Gastroesophageal sphincter (tissue), 4 donors: ENCODE data around the gene BTBD17. TPM values are rescaled to one million over a fixed set of nuclear protein-coding genes. Genes with fewer than 3 reads are reported as not detected.

Experiments used
- ATAC-seq: fragments of 150-250 bp; one replicate; pipeline ENCODE4 v1.9.1; 2016; ENCODE audit warnings: mild to moderate bottlenecking, moderate library complexity
- H3K27ac ChIP-seq, 4 donors: fragments of 200-600 bp; sonication (generic) in 3 of 4; 1 replicate in 3 of 4; 2 replicates in 1 of 4; pipeline ENCODE4 v1.5.1; 2016 to 2019
- H3K27me3 ChIP-seq: fragments of 200-600 bp; sonication (generic); one replicate; pipeline ENCODE4 v1.5.1; 2019
- H3K36me3 ChIP-seq, 2 donors: fragments of 200-600 bp; sonication (generic); one replicate each; pipeline ENCODE4 v1.5.1; 2019; ENCODE audit warnings: control low read depth in 1 of 2
- H3K4me1 ChIP-seq, 3 donors: fragments of 200-600 bp; sonication (generic); 1 replicate in 2 of 3; 2 replicates in 1 of 3; pipeline ENCODE4 v1.5.1; 2016 to 2019; ENCODE audit warnings: control low read depth in 2 of 3
- H3K4me3 ChIP-seq, 2 donors: fragments of 200-600 bp; sonication (generic); one replicate each; pipeline ENCODE4 v1.5.1; 2019; ENCODE audit warnings: mild to moderate bottlenecking in 1 of 2, moderate library complexity in 1 of 2
- H3K9me3 ChIP-seq, 3 donors: fragments of 200-600 bp; sonication (generic); one replicate each; pipeline ENCODE4 v1.5.1; 2017 to 2019; ENCODE audit warnings: control low read depth in 2 of 3
- CTCF ChIP-seq, 4 experiments: fragments of 200-600 bp in 2 of 4; fragments of 450-650 bp in 2 of 4; sonication (generic) in 1 of 4; IDR thresholded peaks; one replicate each; pipeline ENCODE4 v1.5.1; 2017 to 2019; ENCODE audit warnings: antibody characterized with exemption in 4 of 4, mild to moderate bottlenecking in 2 of 4, moderate library complexity in 2 of 4
- EP300 ChIP-seq: sonication (generic); formaldehyde crosslinking; IDR thresholded peaks from one replicate; pipeline ENCODE4 v1.6.1; 2017; ENCODE audit warnings: antibody characterized with exemption, mild to moderate bottlenecking
- POLR2A ChIP-seq, 2 donors: fragments of 450-650 bp; IDR thresholded peaks; one replicate each; pipeline ENCODE4 v1.6.1; 2017; ENCODE audit warnings: antibody characterized with exemption in 2 of 2, mild to moderate bottlenecking in 2 of 2, moderate library complexity in 1 of 2
- POLR2AphosphoS5 ChIP-seq: sonication (generic); formaldehyde crosslinking; IDR thresholded peaks from one replicate; pipeline ENCODE4 v1.6.1; 2017; ENCODE audit warnings: antibody characterized with exemption
- WGBS, 2 donors: methylation state at CpG; one replicate each; pipeline ENCODE4 v1.1.5; 2018; ENCODE audit warnings: low coverage in 1 of 2; 5-methylcytosine and 5-hydroxymethylcytosine counted together
- total RNA-seq, 4 donors: library from RNA; depleted of rRNA; stranded (reverse); fragments of >200 nt; gene quantifications; one replicate each; pipeline ENCODE4 v1.1.0, GENCODE V29; 2016

Gene BTBD17
- total RNA-seq, 4 donors from 2014 or later, result not detected

GRCh38 chr17:74309902-74310301 is 51.8 kb downstream of the BTBD17 start:
- Histone ChIP-seq H3K27ac (no peak overlapping the region), H3K36me3 (no peaks in the 10 kb centered on the region), H3K27me3 (peaks cover 34% of the 10 kb centered on the region), H3K4me1 (no peaks in the 10 kb centered on the region), H3K4me3 (no peak overlapping the region), H3K9me3 (peaks cover 0 to 22% (median 0%) of the 10 kb centered on the region in 3 donors)
- 88% methylated on average over 5 of the region's 12 CpGs; no CpG with 5 or more reads in 1 of the 2 donors for WGBS, 2 donors
- no peak for TF ChIP-seq CTCF (IDR thresholded peaks at IDR 0.05)
- no peak for TF ChIP-seq EP300
- no peak for TF ChIP-seq POLR2AphosphoS5
- no peak for TF ChIP-seq POLR2A (IDR thresholded peaks at IDR 0.05)
- no peak for ATAC-seq

- Histone ChIP-seq H3K4me3 (no peak overlapping the region), H3K9me3 (peaks cover 0 to 30% (median 0%) of the 10 kb centered on the region in 3 donors), H3K36me3 (no peaks in the 10 kb centered on the region), H3K27me3 (peaks cover 34% of the 10 kb centered on the region), H3K27ac (no peak overlapping the region), H3K4me1 (no peaks in the 10 kb centered on the region)
- WGBS, 2 donors, result 79 to 83% methylated on average over 8 to 11 of the region's 15 CpGs
- no peak for ATAC-seq
- TF ChIP-seq POLR2A (IDR thresholded peaks at IDR 0.05) (no peak), CTCF (IDR thresholded peaks at IDR 0.05) (no peak), POLR2AphosphoS5 (no peak)
Measured at GRCh38 chr17:74307984-74308773, 53.5 kb downstream of the BTBD17 start.

Other genes starting within 250 kb of the BTBD17 start
- 100 to 1,000 TPM; 407 to 628 (median 526) TPM for gene RPL38, start 158.2 kb downstream of the BTBD17 start, total RNA-seq
- gene TTYH2, start 148.3 kb downstream of the BTBD17 start, total RNA-seq, result 1 to 10 TPM; 5.5 to 7.7 (median 6.3) TPM
- gene DNAI2, start 87.6 kb downstream of the BTBD17 start, total RNA-seq, result not detected
- 1 to 10 TPM in 2 of 4 donors, under 1 TPM in 2; 0.81 to 2.1 (median 1.5) TPM for gene KIF19, start 35.6 kb downstream of the BTBD17 start, total RNA-seq
- 1 to 10 TPM in 1 of 4 donors, not detected in 3; 1.1 TPM for gene GPR142, start 5.6 kb upstream of the BTBD17 start, total RNA-seq
- 10 to 100 TPM; 11.3 to 27.2 (median 14.3) TPM for gene GPRC5C, start 70.2 kb upstream of the BTBD17 start, total RNA-seq
- gene CD300A, start 104.8 kb upstream of the BTBD17 start, total RNA-seq, result 1 to 10 TPM; 2.0 to 5.8 (median 3.1) TPM
- 1 to 10 TPM in 1 of 4 donors, under 1 TPM in 1, not detected in 2; 0.67 to 1.0 TPM for gene CD300LB, start 169.6 kb upstream of the BTBD17 start, total RNA-seq
- 1 to 10 TPM in 1 of 4 donors, under 1 TPM in 1, not detected in 2; 0.54 to 2.3 TPM for gene CD300C, start 184.2 kb upstream of the BTBD17 start, total RNA-seq
- gene CD300H, start 205.6 kb upstream of the BTBD17 start, total RNA-seq, result not detected
- gene CD300LD, start 230.4 kb upstream of the BTBD17 start, total RNA-seq, result not detected